WTC11 (cell line): ENCODE results near the gene RASGRP4.

Experiments
- ESRRA ChIP-seq: sonication (generic); formaldehyde crosslinking; IDR thresholded peaks from 2 replicates; pipeline ENCODE4 v1.8.1; 2022; ENCODE audit warnings: mild to moderate bottlenecking, missing genetic modification reagents, borderline replicate concordance
- FOXJ3 ChIP-seq: sonication (generic); formaldehyde crosslinking; IDR thresholded peaks from 2 replicates; pipeline ENCODE4 v1.9.0; 2021; ENCODE audit warnings: missing genetic modification reagents, mild to moderate bottlenecking, borderline replicate concordance
- JUN ChIP-seq: sonication (generic); formaldehyde crosslinking; IDR thresholded peaks from 2 replicates; pipeline ENCODE4 v1.8.0; 2023; ENCODE audit warnings: mild to moderate bottlenecking, missing genetic modification reagents
- TEAD1 ChIP-seq: sonication (generic); formaldehyde crosslinking; IDR thresholded peaks from 2 replicates; pipeline ENCODE4 v1.8.0; 2022; ENCODE audit warnings: mild to moderate bottlenecking, missing genetic modification reagents
- TP53 ChIP-seq: sonication (generic); formaldehyde crosslinking; IDR thresholded peaks from 2 replicates; pipeline ENCODE4 v1.8.1; 2023; ENCODE audit warnings: mild to moderate bottlenecking, missing genetic modification reagents
- ZBTB21 ChIP-seq: sonication (generic); formaldehyde crosslinking; IDR thresholded peaks from 2 replicates; pipeline ENCODE4 v1.8.1; 2023; ENCODE audit warnings: mild to moderate bottlenecking, missing genetic modification reagents, borderline replicate concordance
- ZNF423 ChIP-seq: fragments of 250-450 bp; sonication (Bioruptor Pico); IDR thresholded peaks from 2 replicates; pipeline ENCODE4 v2.1.2; 2022; ENCODE audit warnings: mild to moderate bottlenecking, moderate library complexity
- TF ChIP-seq, protein P1 (sequence below): sonication (generic); formaldehyde crosslinking; IDR thresholded peaks from 2 replicates; pipeline ENCODE4 v1.8.0; 2022; ENCODE audit warnings: mild to moderate bottlenecking, missing genetic modification reagents
- TF ChIP-seq, protein P2 (sequence below): fragments of 200-600 bp; IDR thresholded peaks from 2 replicates; pipeline ENCODE4 v1.8.0; 2022; ENCODE audit warnings: antibody characterized with exemption

DNA sequence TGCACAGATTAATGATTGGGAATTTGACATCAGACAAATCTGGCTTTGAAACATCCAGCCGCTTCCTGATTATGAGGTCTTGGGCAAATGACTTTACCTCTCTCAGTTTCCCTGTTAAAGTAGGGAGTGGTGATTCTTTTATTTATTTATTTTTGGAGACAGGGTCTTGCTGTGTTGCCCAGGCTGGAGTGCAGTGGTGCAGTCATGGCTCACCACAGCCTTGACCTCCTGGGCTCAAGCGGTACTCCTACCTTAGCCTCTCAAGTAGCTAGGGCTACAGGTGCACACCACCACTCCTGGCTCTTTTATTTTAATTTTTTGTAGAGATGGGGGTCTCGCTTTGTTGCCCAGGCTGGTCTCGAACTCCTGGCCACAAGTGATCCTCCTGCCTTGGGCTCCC is 49.0 kb downstream of the RASGRP4 start:
- TF ChIP-seq, protein P1, sequence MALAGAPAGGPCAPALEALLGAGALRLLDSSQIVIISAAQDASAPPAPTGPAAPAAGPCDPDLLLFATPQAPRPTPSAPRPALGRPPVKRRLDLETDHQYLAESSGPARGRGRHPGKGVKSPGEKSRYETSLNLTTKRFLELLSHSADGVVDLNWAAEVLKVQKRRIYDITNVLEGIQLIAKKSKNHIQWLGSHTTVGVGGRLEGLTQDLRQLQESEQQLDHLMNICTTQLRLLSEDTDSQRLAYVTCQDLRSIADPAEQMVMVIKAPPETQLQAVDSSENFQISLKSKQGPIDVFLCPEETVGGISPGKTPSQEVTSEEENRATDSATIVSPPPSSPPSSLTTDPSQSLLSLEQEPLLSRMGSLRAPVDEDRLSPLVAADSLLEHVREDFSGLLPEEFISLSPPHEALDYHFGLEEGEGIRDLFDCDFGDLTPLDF (CRISPR knock-in tag), result no peak
- no peak for TF ChIP-seq ZNF423 (CRISPR knock-in tag)
- TF ChIP-seq, protein P2, sequence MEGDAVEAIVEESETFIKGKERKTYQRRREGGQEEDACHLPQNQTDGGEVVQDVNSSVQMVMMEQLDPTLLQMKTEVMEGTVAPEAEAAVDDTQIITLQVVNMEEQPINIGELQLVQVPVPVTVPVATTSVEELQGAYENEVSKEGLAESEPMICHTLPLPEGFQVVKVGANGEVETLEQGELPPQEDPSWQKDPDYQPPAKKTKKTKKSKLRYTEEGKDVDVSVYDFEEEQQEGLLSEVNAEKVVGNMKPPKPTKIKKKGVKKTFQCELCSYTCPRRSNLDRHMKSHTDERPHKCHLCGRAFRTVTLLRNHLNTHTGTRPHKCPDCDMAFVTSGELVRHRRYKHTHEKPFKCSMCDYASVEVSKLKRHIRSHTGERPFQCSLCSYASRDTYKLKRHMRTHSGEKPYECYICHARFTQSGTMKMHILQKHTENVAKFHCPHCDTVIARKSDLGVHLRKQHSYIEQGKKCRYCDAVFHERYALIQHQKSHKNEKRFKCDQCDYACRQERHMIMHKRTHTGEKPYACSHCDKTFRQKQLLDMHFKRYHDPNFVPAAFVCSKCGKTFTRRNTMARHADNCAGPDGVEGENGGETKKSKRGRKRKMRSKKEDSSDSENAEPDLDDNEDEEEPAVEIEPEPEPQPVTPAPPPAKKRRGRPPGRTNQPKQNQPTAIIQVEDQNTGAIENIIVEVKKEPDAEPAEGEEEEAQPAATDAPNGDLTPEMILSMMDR, result no peak
- no peak for TF ChIP-seq FOXJ3 (CRISPR knock-in tag)
- no peak for TF ChIP-seq ZBTB21 (CRISPR knock-in tag)
- no peak for TF ChIP-seq ESRRA (CRISPR knock-in tag)
- no peak for TF ChIP-seq TEAD1 (CRISPR knock-in tag)
- TF ChIP-seq TP53 (CRISPR knock-in tag), result no peak
- TF ChIP-seq JUN (CRISPR knock-in tag), result no peak
